Measurements from ENCODE around the gene ZFYVE28.

- TF ChIP-seq EP300 (IDR thresholded peaks at IDR 0.05; ENCODE audit: borderline replicate concordance in 1 of 2, low read depth in 1 of 2, low read length in 1 of 2) (no peak), TAF1 (IDR thresholded peaks at IDR 0.05; ENCODE audit: borderline replicate concordance, low read depth, low read length) (no peak), USF1 (IDR thresholded peaks at IDR 0.05; ENCODE audit: borderline replicate concordance, low read depth) (no peak)
Observed at GRCh38 chr4:2245057-2245786, 173.2 kb downstream of the ZFYVE28 start.

All from SK-N-SH (cell line).